DOHH2 (cell line): Measurements from ENCODE around the gene ITPR2.

ENCODE experiments used
- H3F3A ChIP-seq: fragments of 200-600 bp; sonication (generic), shearing (Covaris generic); 2 replicates; pipeline ENCODE4 v1.6.0; 2016; ENCODE audit warnings: antibody characterized with exemption, mild to moderate bottlenecking; ENCODE audit not compliant: control insufficient read depth, insufficient read depth
- H3K27ac ChIP-seq: fragments of 200-600 bp; sonication (generic); 2 replicates; pipeline ENCODE4 v1.5.1; 2014; ENCODE audit warnings: low read depth, mild to moderate bottlenecking, low read length, moderate library complexity
- H3K27me3 ChIP-seq: fragments of 200-600 bp; sonication (generic); 2 replicates; pipeline ENCODE4 v1.6.1; 2014; ENCODE audit warnings: mild to moderate bottlenecking, low read length, mixed read lengths; ENCODE audit not compliant: control insufficient read depth
- H3K36me3 ChIP-seq: fragments of 200-600 bp; sonication (generic); 2 replicates; pipeline ENCODE4 v1.6.1; 2014; ENCODE audit warnings: mild to moderate bottlenecking, low read length, moderate library complexity, mixed read lengths; ENCODE audit not compliant: control insufficient read depth
- H3K4me1 ChIP-seq: fragments of 200-600 bp; sonication (generic); 2 replicates; pipeline ENCODE4 v1.6.1; 2014; ENCODE audit warnings: mild to moderate bottlenecking, low read length, mixed read lengths; ENCODE audit not compliant: control insufficient read depth
- H3K4me2 ChIP-seq: fragments of 200-600 bp; sonication (generic); 2 replicates; pipeline ENCODE4 v1.6.0; 2014; ENCODE audit warnings: mild to moderate bottlenecking, low read length, moderate library complexity
- H3K4me3 ChIP-seq: fragments of 200-600 bp; sonication (generic); 2 replicates; pipeline ENCODE4 v1.5.1; 2014; ENCODE audit warnings: mild to moderate bottlenecking, low read length, mixed read lengths
- H3K79me2 ChIP-seq: fragments of 200-600 bp; sonication (generic); 2 replicates; pipeline ENCODE4 v1.6.1; 2014; ENCODE audit warnings: mild to moderate bottlenecking, low read length, mixed read lengths; ENCODE audit not compliant: control insufficient read depth
- H3K9me2 ChIP-seq: fragments of 200-600 bp; sonication (generic); replicated peaks from 2 replicates; pipeline ENCODE4 v1.6.1; 2014; ENCODE audit warnings: mild to moderate bottlenecking, low read length, mixed read lengths; ENCODE audit not compliant: control insufficient read depth
- H3K9me3 ChIP-seq: fragments of 200-600 bp; sonication (generic); 2 replicates; pipeline ENCODE4 v1.6.1; 2014; ENCODE audit warnings: antibody characterized with exemption, low read length, mixed read lengths; ENCODE audit not compliant: control insufficient read depth, insufficient read depth
- H4K20me1 ChIP-seq: fragments of 200-600 bp; sonication (generic); 2 replicates; pipeline ENCODE4 v1.6.0; 2014; ENCODE audit warnings: low read depth, mild to moderate bottlenecking, antibody characterized with exemption, low read length, moderate library complexity; ENCODE audit not compliant: control insufficient read depth, insufficient read depth
- CTCF ChIP-seq: fragments of 200-600 bp; sonication (generic); IDR thresholded peaks from one replicate; pipeline ENCODE4 v1.5.1; 2014; ENCODE audit warnings: antibody characterized with exemption, mild to moderate bottlenecking, low read depth, low read length; ENCODE audit not compliant: poor library complexity, severe bottlenecking
- EZH2phosphoT487 ChIP-seq: fragments of 200-600 bp; sonication (generic); IDR thresholded peaks from 2 replicates; pipeline ENCODE4 v1.6.1; 2017; ENCODE audit warnings: borderline replicate concordance, mild to moderate bottlenecking, antibody characterized with exemption, low read length, moderate library complexity, mixed read lengths

Gene ITPR2

DNA sequence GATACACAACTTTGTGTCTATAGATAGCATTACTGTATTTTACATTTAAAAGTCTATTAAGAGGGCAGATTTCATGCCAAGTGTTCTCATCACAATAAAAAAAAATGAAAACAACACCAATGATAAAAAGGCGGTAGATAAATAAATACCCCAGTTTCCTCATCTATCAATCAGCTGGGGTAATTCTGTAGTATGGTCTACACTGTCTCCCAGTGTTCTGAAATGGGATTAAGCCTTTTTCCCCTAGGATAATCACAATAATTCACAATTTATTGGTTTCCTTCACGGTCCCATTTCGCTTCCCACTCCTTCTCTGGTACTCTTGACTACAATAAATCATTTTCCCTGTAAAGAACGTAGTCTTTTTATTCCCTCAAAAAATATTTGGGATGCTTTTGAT, 523.4 kb downstream of the ITPR2 start:
- Histone ChIP-seq H3K36me3 (no peaks in the 10 kb centered on the region), H3K9me2 (no peaks in the 10 kb centered on the region), H3K4me1 (no peaks in the 10 kb centered on the region), H3K4me2 (no peak overlapping the region), H3K4me3 (no peak overlapping the region), H3K9me3 (peaks cover 5% of the 10 kb centered on the region; the same call in 1 of the 2 replicates), H3F3A (peaks cover 4% of the 10 kb centered on the region; the same call in 1 of the 2 replicates), H4K20me1 (no peaks in the 10 kb centered on the region), H3K27me3 (no peaks in the 10 kb centered on the region), H3K79me2 (no peaks in the 10 kb centered on the region), H3K27ac (no peak overlapping the region)
- TF ChIP-seq EZH2phosphoT487 = no peak
- no peak for TF ChIP-seq CTCF

DNA sequence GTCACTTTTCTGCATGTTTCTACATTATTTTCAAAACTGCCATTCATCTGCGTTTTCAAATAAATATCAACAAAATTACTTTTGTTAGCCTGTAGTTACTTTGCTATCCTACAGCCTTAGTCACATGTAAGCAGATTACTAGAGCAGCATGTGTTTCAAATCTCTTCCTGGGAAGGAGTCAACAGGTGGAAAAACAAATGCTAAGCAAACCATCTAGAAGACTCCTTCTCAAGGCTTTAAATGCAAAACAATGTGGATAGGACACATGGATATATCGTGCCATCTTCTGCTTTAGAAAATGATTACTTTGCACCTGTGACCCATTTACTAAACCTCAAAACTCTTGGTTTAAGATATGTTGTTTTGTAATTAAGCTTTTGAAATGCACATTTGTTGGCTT, 528.7 kb downstream of the ITPR2 start:
- Histone ChIP-seq H3K4me1 (peaks cover 11% of the 10 kb centered on the region), H3K4me2 (no peak overlapping the region), H4K20me1 (no peaks in the 10 kb centered on the region), H3K36me3 (no peaks in the 10 kb centered on the region), H3K79me2 (no peaks in the 10 kb centered on the region), H3F3A (no peaks in the 10 kb centered on the region), H3K9me2 (no peaks in the 10 kb centered on the region), H3K4me3 (no peak overlapping the region), H3K9me3 (peaks cover 5% of the 10 kb centered on the region; the same call in 1 of the 2 replicates), H3K27ac (no peak overlapping the region), H3K27me3 (no peaks in the 10 kb centered on the region)
- TF ChIP-seq CTCF (no peak), EZH2phosphoT487 (no peak)

DNA sequence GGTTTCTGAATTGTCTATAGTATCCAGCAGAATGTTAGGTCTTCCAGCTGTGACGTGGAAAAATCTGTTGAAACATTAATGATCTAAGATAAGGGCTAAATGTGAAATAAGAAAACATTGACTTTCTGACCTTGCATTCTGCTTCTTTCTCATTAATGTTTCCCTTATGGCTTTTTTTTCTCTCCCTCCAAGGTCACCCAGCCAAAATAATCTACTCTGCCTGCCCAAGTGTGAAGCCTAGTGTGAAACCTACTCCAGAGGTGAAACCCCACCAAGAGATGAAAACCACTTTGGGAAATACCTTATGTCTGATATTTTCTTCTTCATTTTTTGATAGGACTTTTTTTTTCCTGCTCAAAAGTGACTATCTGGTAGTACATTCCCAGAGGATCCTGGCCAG, 529.6 kb downstream of the ITPR2 start:
- Histone ChIP-seq H3F3A (peaks cover 6% of the 10 kb centered on the region), H3K27ac (no peak overlapping the region), H3K4me3 (no peak overlapping the region), H3K79me2 (no peaks in the 10 kb centered on the region), H3K36me3 (no peaks in the 10 kb centered on the region), H4K20me1 (no peaks in the 10 kb centered on the region), H3K4me2 (no peak overlapping the region), H3K4me1 (peaks cover 20% of the 10 kb centered on the region), H3K9me2 (no peaks in the 10 kb centered on the region), H3K27me3 (no peaks in the 10 kb centered on the region), H3K9me3 (peaks cover 5% of the 10 kb centered on the region; the same call in 1 of the 2 replicates)
- TF ChIP-seq EZH2phosphoT487 = no peak
- TF ChIP-seq CTCF = no peak

- H3K36me3 ChIP-seq = no peaks in the 10 kb centered on the region
- peaks cover 26% of the 10 kb centered on the region for H3K4me1 ChIP-seq
- no peaks in the 10 kb centered on the region for H3K27me3 ChIP-seq
- peaks cover 7% of the 10 kb centered on the region for H3F3A ChIP-seq
- H3K4me2 ChIP-seq = no peak overlapping the region
- no peaks in the 10 kb centered on the region for H3K9me2 ChIP-seq
- no peaks in the 10 kb centered on the region for H4K20me1 ChIP-seq
- TF ChIP-seq EZH2phosphoT487 (no peak), CTCF (no peak)
- no peak overlapping the region for H3K4me3 ChIP-seq
- no peaks in the 10 kb centered on the region for H3K79me2 ChIP-seq
- H3K9me3 ChIP-seq = peaks cover 2% of the 10 kb centered on the region; the same call in 1 of the 2 replicates
- H3K27ac ChIP-seq = no peak overlapping the region
Measured at GRCh38 chr12:26302776-26303175, 530.2 kb downstream of the ITPR2 start.
